ENCODE results near the gene PRR5.

The PRR5 gene

DNA sequence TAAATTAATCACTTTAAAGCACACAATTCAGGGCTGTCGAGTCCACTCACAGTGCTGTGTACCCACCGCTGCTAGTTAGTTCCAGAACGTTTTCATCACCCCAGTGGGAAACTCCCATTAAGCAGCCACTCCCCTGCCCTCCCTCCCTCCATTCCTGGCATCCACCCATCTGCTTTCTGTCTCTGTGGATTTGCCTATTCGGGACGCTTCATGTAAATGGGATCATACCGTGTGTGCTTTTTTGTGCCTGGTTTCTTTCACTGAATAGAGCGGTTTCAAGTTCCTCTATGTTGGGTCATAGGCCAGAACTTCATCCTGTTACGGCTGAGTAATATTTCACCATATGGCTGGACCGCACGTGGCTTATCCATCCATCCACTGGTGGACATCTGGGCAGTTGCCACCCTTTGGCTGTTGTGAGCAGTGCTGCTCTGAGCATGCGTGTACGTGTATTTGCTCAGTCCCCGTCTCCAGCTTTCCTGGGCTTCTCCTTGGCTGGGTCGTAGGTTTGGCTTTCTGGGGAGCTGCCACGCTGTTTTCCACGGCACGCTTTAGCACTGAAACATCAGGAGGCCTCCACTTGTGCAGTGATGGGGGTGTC is 80.5 kb downstream of the PRR5 start:
- no peak overlapping the region for H3K27ac ChIP-seq (ENCODE audit: low read depth, low read length)
- no peaks in the 10 kb centered on the region for H3F3A ChIP-seq (ENCODE audit: control insufficient read depth, insufficient read depth)
- H3K4me2 ChIP-seq (ENCODE audit: low read length) = no peak overlapping the region
- H3K36me3 ChIP-seq (ENCODE audit: control insufficient read depth, low read length) = no peaks in the 10 kb centered on the region
- no peaks in the 10 kb centered on the region for H4K20me1 ChIP-seq (ENCODE audit: control insufficient read depth, insufficient read depth, low read depth, low read length)
- H3K27me3 ChIP-seq (ENCODE audit: control insufficient read depth, low read length) = no peaks in the 10 kb centered on the region
- no peaks in the 10 kb centered on the region for H3K4me1 ChIP-seq (ENCODE audit: control insufficient read depth, low read length)
- H3K9me2 ChIP-seq (replicated peaks; ENCODE audit: control insufficient read depth, low read length) = no peaks in the 10 kb centered on the region
- no peak overlapping the region for H3K4me3 ChIP-seq (ENCODE audit: low read length)
- TF ChIP-seq, protein P1, sequence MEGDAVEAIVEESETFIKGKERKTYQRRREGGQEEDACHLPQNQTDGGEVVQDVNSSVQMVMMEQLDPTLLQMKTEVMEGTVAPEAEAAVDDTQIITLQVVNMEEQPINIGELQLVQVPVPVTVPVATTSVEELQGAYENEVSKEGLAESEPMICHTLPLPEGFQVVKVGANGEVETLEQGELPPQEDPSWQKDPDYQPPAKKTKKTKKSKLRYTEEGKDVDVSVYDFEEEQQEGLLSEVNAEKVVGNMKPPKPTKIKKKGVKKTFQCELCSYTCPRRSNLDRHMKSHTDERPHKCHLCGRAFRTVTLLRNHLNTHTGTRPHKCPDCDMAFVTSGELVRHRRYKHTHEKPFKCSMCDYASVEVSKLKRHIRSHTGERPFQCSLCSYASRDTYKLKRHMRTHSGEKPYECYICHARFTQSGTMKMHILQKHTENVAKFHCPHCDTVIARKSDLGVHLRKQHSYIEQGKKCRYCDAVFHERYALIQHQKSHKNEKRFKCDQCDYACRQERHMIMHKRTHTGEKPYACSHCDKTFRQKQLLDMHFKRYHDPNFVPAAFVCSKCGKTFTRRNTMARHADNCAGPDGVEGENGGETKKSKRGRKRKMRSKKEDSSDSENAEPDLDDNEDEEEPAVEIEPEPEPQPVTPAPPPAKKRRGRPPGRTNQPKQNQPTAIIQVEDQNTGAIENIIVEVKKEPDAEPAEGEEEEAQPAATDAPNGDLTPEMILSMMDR (IDR thresholded peaks at IDR 0.05; ENCODE audit: low read depth, low read length, poor library complexity, severe bottlenecking) = no peak
- TF ChIP-seq EZH2phosphoT487 (IDR thresholded peaks at IDR 0.05; ENCODE audit: borderline replicate concordance, low read length) = no peak
- no peaks in the 10 kb centered on the region for H3K79me2 ChIP-seq (ENCODE audit: control insufficient read depth, low read length)
- no peaks in the 10 kb centered on the region for H3K9me3 ChIP-seq (ENCODE audit: control insufficient read depth, insufficient read depth, low read length)

DNA sequence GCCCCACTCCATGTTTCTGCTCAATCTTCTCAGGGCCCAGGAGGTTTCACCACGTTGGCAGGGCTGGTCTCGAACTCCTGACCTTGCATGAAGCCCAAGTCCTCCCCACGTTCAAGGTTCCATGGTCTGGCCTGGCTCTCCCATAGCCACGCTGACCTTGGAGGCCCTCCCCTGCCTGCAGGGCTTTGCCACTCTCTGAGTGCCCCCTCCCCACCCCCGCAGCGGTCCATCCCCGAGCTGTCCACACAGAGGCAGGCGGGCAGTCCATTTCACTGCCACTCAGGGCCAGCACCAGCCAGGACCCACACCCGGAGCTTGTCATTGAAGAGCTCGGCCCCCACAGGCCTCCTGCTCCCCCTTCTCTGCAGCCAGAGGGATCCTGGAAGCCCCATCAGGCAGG is 81.1 kb downstream of the PRR5 start:
- no peaks in the 10 kb centered on the region for H3K79me2 ChIP-seq (ENCODE audit: control insufficient read depth, low read length)
- H3K9me3 ChIP-seq (ENCODE audit: control insufficient read depth, insufficient read depth, low read length) = no peaks in the 10 kb centered on the region
- H3F3A ChIP-seq (ENCODE audit: control insufficient read depth, insufficient read depth) = no peaks in the 10 kb centered on the region
- no peaks in the 10 kb centered on the region for H4K20me1 ChIP-seq (ENCODE audit: control insufficient read depth, insufficient read depth, low read depth, low read length)
- TF ChIP-seq, protein P1 (IDR thresholded peaks at IDR 0.05; ENCODE audit: low read depth, low read length, poor library complexity, severe bottlenecking) = no peak
- TF ChIP-seq EZH2phosphoT487 (IDR thresholded peaks at IDR 0.05; ENCODE audit: borderline replicate concordance, low read length) = no peak
- H3K27me3 ChIP-seq (ENCODE audit: control insufficient read depth, low read length) = no peaks in the 10 kb centered on the region
- H3K4me1 ChIP-seq (ENCODE audit: control insufficient read depth, low read length) = no peaks in the 10 kb centered on the region
- H3K36me3 ChIP-seq (ENCODE audit: control insufficient read depth, low read length) = no peaks in the 10 kb centered on the region
- no peaks in the 10 kb centered on the region for H3K9me2 ChIP-seq (replicated peaks; ENCODE audit: control insufficient read depth, low read length)
- H3K4me3 ChIP-seq (ENCODE audit: low read length) = no peak overlapping the region
- H3K27ac ChIP-seq (ENCODE audit: low read depth, low read length) = no peak overlapping the region
- no peak overlapping the region for H3K4me2 ChIP-seq (ENCODE audit: low read length)

DNA sequence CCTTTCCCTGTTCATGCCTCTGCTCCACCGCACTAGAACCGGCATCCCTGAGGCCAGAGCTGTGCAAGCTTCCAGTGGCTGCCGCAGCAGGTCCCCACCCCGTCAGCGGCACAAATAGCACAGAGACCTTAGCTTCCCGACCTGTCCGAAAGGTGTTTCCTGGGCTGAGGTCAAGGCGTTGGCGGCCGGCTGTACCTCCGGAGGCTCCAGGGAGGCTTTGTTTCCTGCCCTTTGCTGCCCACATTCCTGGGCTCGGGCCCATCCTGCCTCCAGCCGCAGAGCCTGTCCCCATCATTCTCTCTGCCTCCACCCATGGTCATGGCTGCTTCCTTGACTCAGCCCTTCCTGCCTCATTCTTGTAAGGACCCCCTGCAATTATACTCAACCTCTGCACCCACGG is 81.6 kb downstream of the PRR5 start:
- no peak overlapping the region for H3K27ac ChIP-seq (ENCODE audit: low read depth, low read length)
- no peaks in the 10 kb centered on the region for H3K36me3 ChIP-seq (ENCODE audit: control insufficient read depth, low read length)
- no peaks in the 10 kb centered on the region for H3F3A ChIP-seq (ENCODE audit: control insufficient read depth, insufficient read depth)

More for the DNA sequence above, 81.6 kb downstream of the PRR5 start:
- Histone ChIP-seq H3K9me3 (ENCODE audit: control insufficient read depth, insufficient read depth, low read length) (no peaks in the 10 kb centered on the region), H3K4me2 (ENCODE audit: low read length) (no peak overlapping the region), H3K27me3 (ENCODE audit: control insufficient read depth, low read length) (no peaks in the 10 kb centered on the region), H4K20me1 (ENCODE audit: control insufficient read depth, insufficient read depth, low read depth, low read length) (no peaks in the 10 kb centered on the region), H3K4me1 (ENCODE audit: control insufficient read depth, low read length) (no peaks in the 10 kb centered on the region), H3K4me3 (ENCODE audit: low read length) (no peak overlapping the region), H3K79me2 (ENCODE audit: control insufficient read depth, low read length) (no peaks in the 10 kb centered on the region), H3K9me2 (replicated peaks; ENCODE audit: control insufficient read depth, low read length) (no peaks in the 10 kb centered on the region)
- TF ChIP-seq, protein P1 (IDR thresholded peaks at IDR 0.05; ENCODE audit: low read depth, low read length, poor library complexity, severe bottlenecking) = no peak
- no peak for TF ChIP-seq EZH2phosphoT487 (IDR thresholded peaks at IDR 0.05; ENCODE audit: borderline replicate concordance, low read length)

All from DOHH2 (cell line).